Measurements from ENCODE around the gene RAB29.
"Not testable (repeated sequence)": the region's sequence is repeated elsewhere in the genome, so short reads cannot be mapped to it uniquely, and the experiment has no call there.

Gene RAB29, protein sequence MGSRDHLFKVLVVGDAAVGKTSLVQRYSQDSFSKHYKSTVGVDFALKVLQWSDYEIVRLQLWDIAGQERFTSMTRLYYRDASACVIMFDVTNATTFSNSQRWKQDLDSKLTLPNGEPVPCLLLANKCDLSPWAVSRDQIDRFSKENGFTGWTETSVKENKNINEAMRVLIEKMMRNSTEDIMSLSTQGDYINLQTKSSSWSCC

DNA sequence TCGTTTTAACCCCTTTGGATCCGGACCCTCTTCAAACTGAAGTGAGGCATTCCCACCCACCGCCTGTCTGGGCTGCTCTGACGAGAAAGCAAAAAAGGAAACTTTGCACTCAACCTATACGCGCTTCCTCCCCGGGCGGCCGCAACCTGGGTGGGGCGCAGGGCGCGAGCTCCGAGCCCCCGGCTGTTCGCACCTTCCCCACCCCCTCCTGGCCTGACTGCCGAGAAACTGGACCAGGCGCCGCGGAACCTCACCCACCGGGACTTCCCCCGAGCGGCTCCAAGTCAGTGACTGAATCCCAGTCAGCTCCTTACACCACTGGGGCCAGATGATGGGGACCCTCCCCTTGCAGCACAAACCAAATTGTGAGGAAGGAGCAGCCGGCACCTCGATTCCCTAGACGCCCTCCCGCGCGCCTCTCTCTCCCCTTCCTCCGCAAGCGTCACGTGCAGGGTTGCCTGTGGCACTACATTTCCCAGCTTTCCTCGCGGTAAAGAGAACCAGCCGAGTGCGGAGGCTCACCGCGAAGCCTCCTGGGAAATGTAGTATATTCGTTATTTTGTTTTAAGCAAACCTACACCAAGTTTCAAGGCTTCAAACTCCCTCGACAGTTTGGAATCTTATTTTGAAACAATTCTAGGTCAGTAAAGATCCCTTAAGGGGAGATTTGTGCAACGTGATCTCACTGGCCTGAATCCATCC is at the start of gene RAB29:
Gene RAB29, minus strand, starts transcription at position 468 of the 702 bp plus-strand sequence. CDS start 526 bp downstream, outside the sequence.
- peak; percentile 80 for DNase-seq (ENCODE audit: low spot score)
- in situ Hi-C loops (cut with MboI; ENCODE audit: low pct_unique_long_range_greater_than_20kb, low sequenced_read_pairs, unreplicated experiment): loop anchor here (25.0 kb wide), 1 partner anchor 337 kb away; the partner anchor contains the start of gene AVPR1B
- TF ChIP-seq, protein P1, sequence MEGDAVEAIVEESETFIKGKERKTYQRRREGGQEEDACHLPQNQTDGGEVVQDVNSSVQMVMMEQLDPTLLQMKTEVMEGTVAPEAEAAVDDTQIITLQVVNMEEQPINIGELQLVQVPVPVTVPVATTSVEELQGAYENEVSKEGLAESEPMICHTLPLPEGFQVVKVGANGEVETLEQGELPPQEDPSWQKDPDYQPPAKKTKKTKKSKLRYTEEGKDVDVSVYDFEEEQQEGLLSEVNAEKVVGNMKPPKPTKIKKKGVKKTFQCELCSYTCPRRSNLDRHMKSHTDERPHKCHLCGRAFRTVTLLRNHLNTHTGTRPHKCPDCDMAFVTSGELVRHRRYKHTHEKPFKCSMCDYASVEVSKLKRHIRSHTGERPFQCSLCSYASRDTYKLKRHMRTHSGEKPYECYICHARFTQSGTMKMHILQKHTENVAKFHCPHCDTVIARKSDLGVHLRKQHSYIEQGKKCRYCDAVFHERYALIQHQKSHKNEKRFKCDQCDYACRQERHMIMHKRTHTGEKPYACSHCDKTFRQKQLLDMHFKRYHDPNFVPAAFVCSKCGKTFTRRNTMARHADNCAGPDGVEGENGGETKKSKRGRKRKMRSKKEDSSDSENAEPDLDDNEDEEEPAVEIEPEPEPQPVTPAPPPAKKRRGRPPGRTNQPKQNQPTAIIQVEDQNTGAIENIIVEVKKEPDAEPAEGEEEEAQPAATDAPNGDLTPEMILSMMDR (IDR thresholded peaks at IDR 0.05; ENCODE audit: extremely low read depth, insufficient read depth, missing control alignments): no peak

DNA sequence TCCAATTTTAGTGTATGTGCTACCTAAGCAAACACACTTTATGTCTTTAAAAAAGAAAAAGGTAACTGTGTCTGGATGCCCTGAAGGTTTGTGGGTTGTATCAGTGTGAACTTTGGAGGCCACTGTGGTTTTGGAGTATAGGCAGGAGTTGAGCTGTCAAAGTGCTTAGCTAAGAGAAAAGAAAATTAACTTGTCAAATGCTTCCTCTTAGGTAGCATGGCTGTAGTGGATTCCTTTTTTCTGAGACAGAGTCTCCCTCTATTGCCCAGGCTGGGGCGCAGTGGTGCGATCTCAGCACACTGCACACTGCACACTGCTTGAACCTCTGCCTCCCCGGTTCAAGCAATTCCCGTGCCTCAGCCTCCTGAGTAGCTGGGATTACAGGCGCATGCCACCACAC is 48.9 kb upstream of the RAB29 start:
- DNase-seq (ENCODE audit: low spot score): no peak
- TF ChIP-seq, protein P1 (IDR thresholded peaks at IDR 0.05; ENCODE audit: extremely low read depth, insufficient read depth, missing control alignments): no peak
- in situ Hi-C loops (cut with MboI; ENCODE audit: low pct_unique_long_range_greater_than_20kb, low sequenced_read_pairs, unreplicated experiment): no loop called here

DNA sequence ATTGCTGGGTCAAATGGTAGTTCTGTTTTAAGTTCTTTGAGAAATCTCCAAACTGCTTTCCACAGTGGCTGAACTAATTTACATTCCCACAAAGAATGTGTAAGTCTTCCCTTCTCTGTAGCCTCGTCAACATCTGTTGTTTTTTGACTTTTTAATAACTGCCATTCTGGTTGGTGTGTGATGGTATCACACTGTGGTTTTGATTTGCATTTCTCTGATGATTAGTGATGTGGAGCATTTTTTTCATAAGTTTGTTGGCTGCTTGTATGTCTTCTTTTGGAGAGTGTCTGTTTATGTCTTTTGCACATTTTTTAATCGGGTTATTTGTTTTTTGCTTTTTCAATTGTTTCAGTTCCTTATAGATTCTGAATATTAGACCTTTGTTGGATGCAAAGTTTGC is 48.0 kb upstream of the RAB29 start:
- DNase-seq (ENCODE audit: low spot score); in situ Hi-C loops (cut with MboI; ENCODE audit: low pct_unique_long_range_greater_than_20kb, low sequenced_read_pairs, unreplicated experiment): not testable (repeated sequence)

DNA sequence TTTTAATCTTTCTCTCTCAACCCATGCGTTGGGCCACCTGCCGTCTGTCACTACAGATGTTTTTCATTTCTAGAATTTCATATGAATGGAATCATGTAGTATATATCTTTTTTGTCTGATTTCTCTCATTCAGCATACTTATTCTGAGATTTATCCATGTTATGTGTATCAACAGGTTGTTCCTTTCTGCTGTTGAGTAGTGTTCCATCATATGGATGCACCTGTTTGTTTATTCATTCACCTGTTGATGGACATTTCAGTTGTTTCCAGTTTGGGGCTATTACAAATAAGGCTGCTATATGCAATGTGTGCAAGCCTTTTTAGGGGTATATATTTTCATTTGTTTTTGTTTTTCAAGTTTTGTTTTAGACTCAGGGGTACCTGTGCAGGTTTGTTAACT is 47.1 kb upstream of the RAB29 start:
- TF ChIP-seq, protein P1 (IDR thresholded peaks at IDR 0.05; ENCODE audit: extremely low read depth, insufficient read depth, missing control alignments): no peak
- no peak for DNase-seq (ENCODE audit: low spot score)
- in situ Hi-C loops (cut with MboI; ENCODE audit: low pct_unique_long_range_greater_than_20kb, low sequenced_read_pairs, unreplicated experiment): no loop called here

DNA sequence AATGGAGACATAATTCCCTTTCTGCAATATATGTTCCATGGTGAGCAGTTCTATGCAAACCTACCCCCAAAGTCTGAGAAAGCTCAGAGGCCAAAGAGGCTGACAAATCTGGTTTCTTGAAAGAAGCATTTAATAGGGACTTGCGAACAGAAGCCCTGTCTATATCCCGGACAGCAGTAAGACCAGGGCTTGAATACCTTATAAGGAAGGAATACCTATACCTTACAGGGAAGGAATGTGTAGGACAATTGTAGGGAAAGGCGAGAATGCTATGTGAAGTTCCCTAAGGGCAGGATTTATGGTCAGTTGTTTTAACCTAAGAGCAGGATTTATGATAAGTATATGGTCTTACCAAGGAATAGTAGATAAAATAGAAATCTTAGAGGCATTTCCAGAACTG is 42.7 kb upstream of the RAB29 start:
- in situ Hi-C loops (cut with MboI; ENCODE audit: low pct_unique_long_range_greater_than_20kb, low sequenced_read_pairs, unreplicated experiment): no loop called here
- TF ChIP-seq, protein P1 (IDR thresholded peaks at IDR 0.05; ENCODE audit: extremely low read depth, insufficient read depth, missing control alignments): no peak
- DNase-seq (ENCODE audit: low spot score): no peak

DNA sequence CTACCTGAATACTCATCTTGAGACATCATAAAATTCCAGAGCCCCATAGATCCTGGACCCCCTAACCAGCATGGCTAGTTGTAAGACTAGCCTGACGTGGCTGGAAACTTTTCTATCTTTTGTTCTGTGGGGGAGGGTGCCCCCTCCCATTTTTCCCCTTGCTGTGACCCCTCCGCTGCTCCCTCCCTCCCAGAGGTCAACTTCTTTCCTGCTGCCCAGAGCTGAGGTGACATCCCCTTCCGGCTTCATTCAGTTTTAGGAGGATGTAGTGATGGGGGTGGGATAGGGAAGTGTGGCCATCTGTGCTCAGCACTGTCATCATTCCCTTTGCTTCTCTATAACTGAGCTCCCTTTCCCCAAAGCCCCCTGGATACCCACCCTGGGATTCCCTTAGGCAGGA is 42.1 kb upstream of the RAB29 start:
- in situ Hi-C loops (cut with MboI; ENCODE audit: low pct_unique_long_range_greater_than_20kb, low sequenced_read_pairs, unreplicated experiment): no loop called here
- TF ChIP-seq, protein P1 (IDR thresholded peaks at IDR 0.05; ENCODE audit: extremely low read depth, insufficient read depth, missing control alignments): no peak
- DNase-seq (ENCODE audit: low spot score): no peak

DNA sequence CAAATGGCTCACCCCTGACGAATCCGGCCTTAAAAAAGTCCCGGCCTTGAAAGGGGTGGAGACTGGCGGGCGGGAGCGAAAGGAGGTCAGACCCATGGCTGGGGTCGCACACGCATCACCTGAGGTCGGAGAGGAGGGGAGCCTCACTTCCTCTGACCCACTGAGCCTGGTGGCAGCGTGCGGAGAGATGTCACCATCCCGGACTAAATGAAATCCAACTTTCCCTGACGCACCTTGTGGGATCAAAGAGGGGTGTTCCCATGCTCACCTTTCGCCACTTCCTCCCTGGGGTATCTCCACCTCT is 38.4 kb upstream of the RAB29 start:
- DNase-seq (ENCODE audit: low spot score): no peak
- in situ Hi-C loops (cut with MboI; ENCODE audit: low pct_unique_long_range_greater_than_20kb, low sequenced_read_pairs, unreplicated experiment): no loop called here
- TF ChIP-seq, protein P1 (IDR thresholded peaks at IDR 0.05; ENCODE audit: extremely low read depth, insufficient read depth, missing control alignments): no peak
